Prostate gland (tissue), 2 donors: ENCODE results near the gene TBC1D22A. TPM values are rescaled to one million over a fixed set of nuclear protein-coding genes. Genes with fewer than 3 reads are reported as not detected.

ENCODE experiments used
- DNase-seq: peaks from one replicate; pipeline ENCODE4 v3.0.0-alpha.2; 2019; ENCODE audit warnings: low spot score
- H3K27ac ChIP-seq, 2 donors: fragments of 200-600 bp; sonication (generic); 2 replicates each; pipeline ENCODE4 v1.5.1; 2017 to 2019
- H3K27me3 ChIP-seq: fragments of 200-600 bp; sonication (generic); replicated peaks from 2 replicates; pipeline ENCODE4 v1.5.1; 2019; ENCODE audit not compliant: insufficient read depth
- H3K36me3 ChIP-seq, 2 donors: fragments of 200-600 bp; sonication (generic); 1 replicate in 1 of 2; 2 replicates in 1 of 2; pipeline versions ENCODE4 v1.5.1 to v1.8.1; 2017 to 2019
- H3K4me1 ChIP-seq: fragments of 200-600 bp; sonication (generic); replicated peaks from 2 replicates; pipeline ENCODE4 v1.5.1; 2019
- H3K4me3 ChIP-seq, 2 donors: fragments of 200-600 bp; sonication (generic); 2 replicates each; pipeline ENCODE4 v1.5.1; 2017 to 2019
- H3K9me3 ChIP-seq: fragments of 200-600 bp; sonication (generic); 2 replicates; pipeline ENCODE4 v1.5.1; 2017
- POLR2A ChIP-seq: fragments of 450-650 bp; IDR thresholded peaks from one replicate; pipeline ENCODE4 v1.6.1; 2016; ENCODE audit warnings: antibody characterized with exemption, mild to moderate bottlenecking
- POLR2AphosphoS5 ChIP-seq: sonication (generic); formaldehyde crosslinking; IDR thresholded peaks from one replicate; pipeline ENCODE4 v1.6.1; 2017; ENCODE audit warnings: antibody characterized with exemption
- WGBS: methylation state at CpG from one replicate; pipeline ENCODE4 v1.1.5; 2018; 5-methylcytosine and 5-hydroxymethylcytosine counted together
- intact Hi-C: fragments of 100-400 bp; cut with DNase I; formaldehyde crosslinking; loops from one replicate; pipeline ENCODE4 v1.14.2; 2022
- total RNA-seq, 2 donors: library from RNA; depleted of rRNA; stranded (reverse); fragments of >200 nt; gene quantifications; one replicate each; pipeline ENCODE4 v1.1.0, GENCODE V29; 2016
- TF ChIP-seq, protein P1 (sequence below), 4 experiments: fragments of 200-600 bp in 2 of 4; fragments of 450-650 bp in 2 of 4; sonication (generic) in 2 of 4; IDR thresholded peaks; 1 replicate in 3 of 4; 2 replicates in 1 of 4; pipeline ENCODE4 v1.5.1; 2016 to 2019; ENCODE audit warnings: antibody characterized with exemption in 4 of 4, mild to moderate bottlenecking in 2 of 4, moderate library complexity in 2 of 4

The TBC1D22A gene
- total RNA-seq, 2 donors from 2014 or later, result 16.0 to 30.7 TPM

DNA sequence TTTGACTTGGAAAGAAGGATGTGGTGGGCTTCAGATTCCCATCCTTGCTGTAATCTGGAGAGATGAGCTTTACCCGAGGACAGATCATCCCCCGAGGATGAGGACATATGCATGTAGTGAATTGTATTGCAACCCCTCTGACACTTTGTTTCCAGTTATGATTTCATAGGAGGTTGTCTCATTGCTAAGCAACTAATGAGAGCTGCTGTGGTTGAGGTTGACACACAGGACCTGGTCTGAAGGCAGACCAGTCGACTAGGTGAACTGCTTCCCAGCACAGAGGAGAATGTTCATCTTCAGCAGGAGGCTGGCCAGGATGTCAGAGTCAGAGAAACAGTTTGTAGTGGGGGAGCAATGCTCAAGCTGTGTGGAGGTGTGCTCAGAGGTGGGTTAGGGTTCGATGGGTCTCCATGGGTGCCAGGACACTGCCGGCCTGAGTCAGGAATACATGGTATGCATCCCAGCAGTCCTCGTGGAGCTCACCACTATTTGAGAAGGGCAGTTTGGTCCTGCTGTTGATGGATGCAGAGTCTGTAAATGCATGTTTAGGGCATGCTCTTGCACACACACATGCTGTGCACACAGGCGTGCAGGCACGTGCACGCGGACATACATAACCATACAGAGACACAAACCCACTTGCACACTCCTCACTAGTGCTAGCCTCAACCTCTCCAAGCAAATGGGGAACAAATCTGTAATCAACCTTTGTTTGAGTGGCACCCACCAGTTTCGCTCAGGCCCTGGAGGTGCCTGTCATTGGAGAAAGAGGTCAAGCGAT is 153.7 kb downstream of the TBC1D22A start:
- H3K27ac ChIP-seq, result no peak overlapping the region
- H3K9me3 ChIP-seq, result no peaks in the 10 kb centered on the region
- H3K36me3 ChIP-seq, result no peaks in the 10 kb centered on the region
- no peaks in the 10 kb centered on the region for H3K4me1 ChIP-seq
- no peak overlapping the region for H3K4me3 ChIP-seq
- WGBS, result 90% methylated on average over 12 of the region's 12 CpGs
- intact Hi-C loops, result no loop called here
- no peaks in the 10 kb centered on the region for H3K27me3 ChIP-seq
- DNase-seq, result no peak
- TF ChIP-seq, protein P1, sequence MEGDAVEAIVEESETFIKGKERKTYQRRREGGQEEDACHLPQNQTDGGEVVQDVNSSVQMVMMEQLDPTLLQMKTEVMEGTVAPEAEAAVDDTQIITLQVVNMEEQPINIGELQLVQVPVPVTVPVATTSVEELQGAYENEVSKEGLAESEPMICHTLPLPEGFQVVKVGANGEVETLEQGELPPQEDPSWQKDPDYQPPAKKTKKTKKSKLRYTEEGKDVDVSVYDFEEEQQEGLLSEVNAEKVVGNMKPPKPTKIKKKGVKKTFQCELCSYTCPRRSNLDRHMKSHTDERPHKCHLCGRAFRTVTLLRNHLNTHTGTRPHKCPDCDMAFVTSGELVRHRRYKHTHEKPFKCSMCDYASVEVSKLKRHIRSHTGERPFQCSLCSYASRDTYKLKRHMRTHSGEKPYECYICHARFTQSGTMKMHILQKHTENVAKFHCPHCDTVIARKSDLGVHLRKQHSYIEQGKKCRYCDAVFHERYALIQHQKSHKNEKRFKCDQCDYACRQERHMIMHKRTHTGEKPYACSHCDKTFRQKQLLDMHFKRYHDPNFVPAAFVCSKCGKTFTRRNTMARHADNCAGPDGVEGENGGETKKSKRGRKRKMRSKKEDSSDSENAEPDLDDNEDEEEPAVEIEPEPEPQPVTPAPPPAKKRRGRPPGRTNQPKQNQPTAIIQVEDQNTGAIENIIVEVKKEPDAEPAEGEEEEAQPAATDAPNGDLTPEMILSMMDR (IDR thresholded peaks at IDR 0.05), result no peak

DNA sequence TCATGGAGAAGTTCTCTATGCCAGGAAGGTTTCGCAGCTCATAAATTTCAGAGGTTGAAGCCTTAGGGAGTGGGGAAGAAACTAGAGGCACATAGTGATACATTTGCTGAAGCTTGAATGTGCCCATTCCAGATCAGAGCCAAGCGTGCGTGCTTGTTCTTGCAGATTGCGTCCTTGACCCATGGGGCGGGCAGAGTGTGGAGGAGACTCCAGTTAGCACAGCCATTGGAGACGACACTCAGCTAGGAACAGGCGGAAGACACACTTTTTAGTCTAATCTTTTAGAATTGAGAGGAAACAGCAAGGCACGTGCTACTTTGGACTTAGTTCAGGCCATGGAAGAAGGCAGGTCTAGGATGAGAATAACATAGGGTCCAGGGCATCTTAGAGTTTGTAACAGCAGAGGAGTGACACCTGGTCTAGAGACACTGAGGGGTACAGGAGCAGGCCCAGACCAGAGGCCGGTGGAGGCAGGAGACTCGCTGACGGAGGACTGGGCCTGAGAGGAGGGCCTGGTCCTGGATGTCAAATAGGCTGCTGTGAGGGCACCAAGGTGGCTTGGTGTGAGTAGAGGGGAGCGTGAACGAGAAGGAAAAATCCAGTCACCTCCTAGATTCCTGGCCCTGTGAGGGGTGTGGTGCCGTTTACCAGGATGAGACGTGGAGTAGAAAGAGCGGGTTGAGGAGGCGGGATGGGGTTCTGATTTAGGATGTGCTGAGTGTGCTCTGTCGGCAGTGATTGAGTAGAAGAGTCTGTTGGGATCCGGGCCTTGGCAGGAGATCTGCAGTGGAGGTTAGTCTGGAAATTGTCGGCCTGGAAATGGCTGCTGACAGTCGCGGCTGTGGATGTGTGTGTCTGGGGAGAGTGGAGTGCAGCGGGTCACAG is 154.7 kb downstream of the TBC1D22A start:
- no peaks in the 10 kb centered on the region for H3K27me3 ChIP-seq
- intact Hi-C loops, result no loop called here
- no peak for DNase-seq
- no peaks in the 10 kb centered on the region for H3K9me3 ChIP-seq
- no peaks in the 10 kb centered on the region for H3K36me3 ChIP-seq
- no peaks in the 10 kb centered on the region for H3K4me1 ChIP-seq
- WGBS, result 94% methylated on average over 23 of the region's 23 CpGs
- no peak overlapping the region for H3K4me3 ChIP-seq
- H3K27ac ChIP-seq, result no peak overlapping the region
- no peak for TF ChIP-seq POLR2AphosphoS5
- no peak for TF ChIP-seq POLR2A
- TF ChIP-seq, protein P1 (IDR thresholded peaks at IDR 0.05), result no peak

DNA sequence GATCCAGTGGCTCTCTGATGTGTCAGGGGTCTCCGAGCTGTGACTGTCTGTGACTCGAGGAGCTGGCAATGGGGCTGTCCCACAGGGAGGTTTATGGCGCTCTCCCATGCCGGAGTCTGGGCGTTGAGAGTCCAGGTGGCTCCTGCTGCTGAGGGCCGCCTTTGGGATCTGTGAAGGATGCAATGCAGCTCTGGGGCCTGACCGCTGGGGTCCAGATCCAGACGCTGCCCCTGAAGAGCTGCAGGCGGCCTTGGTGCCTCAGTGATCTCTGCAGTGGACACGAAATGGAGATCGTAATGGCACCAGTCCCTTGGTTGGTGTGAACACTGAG is 155.3 kb downstream of the TBC1D22A start:
- 93% methylated on average over 11 of the region's 11 CpGs for WGBS
- Histone ChIP-seq H3K27ac (no peak overlapping the region), H3K27me3 (no peaks in the 10 kb centered on the region), H3K4me1 (no peaks in the 10 kb centered on the region), H3K9me3 (no peaks in the 10 kb centered on the region), H3K36me3 (no peaks in the 10 kb centered on the region), H3K4me3 (no peak overlapping the region)
- intact Hi-C loops, result no loop called here
- TF ChIP-seq, protein P1 (IDR thresholded peaks at IDR 0.05), result no peak
- no peak for TF ChIP-seq POLR2AphosphoS5
- TF ChIP-seq POLR2A, result no peak
- DNase-seq, result no peak

DNA sequence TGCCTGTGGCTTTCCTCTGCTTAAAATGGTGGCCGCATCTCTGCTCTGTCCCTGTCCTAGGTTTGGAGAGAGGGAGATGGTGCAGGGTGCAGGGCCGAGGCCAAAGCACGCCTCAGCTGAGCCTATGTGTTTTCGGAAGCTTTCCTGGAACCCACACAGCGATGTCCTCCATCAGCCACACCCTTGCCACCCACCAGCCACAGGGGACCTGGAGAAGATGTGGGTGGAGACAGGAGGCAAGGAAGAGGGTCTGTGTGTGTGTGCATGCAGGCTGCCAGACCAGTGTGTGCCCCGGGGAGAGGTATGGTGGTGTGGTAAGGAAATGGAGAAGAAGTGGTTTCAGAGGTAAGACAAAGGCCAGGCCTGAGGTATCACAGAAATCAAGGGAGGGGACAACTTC is 155.7 kb downstream of the TBC1D22A start:
- no peaks in the 10 kb centered on the region for H3K9me3 ChIP-seq
- no peak overlapping the region for H3K27ac ChIP-seq
- no peak overlapping the region for H3K4me3 ChIP-seq
- WGBS, result 89% methylated on average over 6 of the region's 6 CpGs
- TF ChIP-seq POLR2AphosphoS5 (no peak), POLR2A (no peak)
- TF ChIP-seq, protein P1 (IDR thresholded peaks at IDR 0.05), result no peak
- intact Hi-C loops, result no loop called here
- no peaks in the 10 kb centered on the region for H3K27me3 ChIP-seq
- no peaks in the 10 kb centered on the region for H3K36me3 ChIP-seq
- no peak for DNase-seq
- H3K4me1 ChIP-seq, result no peaks in the 10 kb centered on the region
